SK-N-MC (cell line): ENCODE data around the gene GGTLC2.
"Not testable (repeated sequence)": the region's sequence is repeated elsewhere in the genome, so short reads cannot be mapped to it uniquely, and the experiment has no call there.

Source experiments
- EZH2 ChIP-seq: fragments of 200-600 bp; sonication (generic); IDR thresholded peaks from one replicate; pipeline ENCODE4 v1.6.1; 2017; ENCODE audit warnings: antibody characterized with exemption
- FOXP2 ChIP-seq: optimal IDR thresholded peaks from 2 replicates; pipeline ENCODE3; 2011; ENCODE audit warnings: mild to moderate bottlenecking, moderate library complexity; ENCODE audit not compliant: insufficient read depth; ENCODE audit errors: extremely low read length, control extremely low read depth
- POLR2AphosphoS5 ChIP-seq: IDR thresholded peaks from 2 replicates; pipeline ENCODE4 v1.6.1; 2012; ENCODE audit warnings: mild to moderate bottlenecking, low read depth, low read length, borderline replicate concordance

DNA sequence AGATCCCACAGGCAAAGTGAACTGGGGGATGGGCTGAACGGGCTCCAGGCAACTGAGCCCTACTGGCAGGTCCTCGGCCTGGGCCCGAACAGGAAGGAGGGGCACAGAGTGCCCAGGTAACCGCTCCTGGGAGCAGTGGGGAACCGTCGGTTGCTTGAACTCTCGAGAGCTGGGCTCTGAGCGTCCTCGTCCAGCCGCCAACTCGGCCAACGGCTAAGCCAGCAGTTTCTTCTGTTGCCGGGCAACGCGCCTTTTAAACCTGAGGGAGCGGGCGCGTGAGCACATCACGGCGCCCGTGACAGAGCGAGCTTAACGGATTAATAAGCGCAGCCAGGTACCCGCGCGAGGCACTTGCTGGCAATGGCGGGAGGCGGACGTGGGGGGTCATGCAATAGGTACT, at the start of gene GGTLC2:
- not testable (repeated sequence) for TF ChIP-seq EZH2, POLR2AphosphoS5, FOXP2
